H9 (cell line): ENCODE results near the gene PVALB. TPM values are rescaled to one million over a fixed set of nuclear protein-coding genes. Genes with fewer than 3 reads are reported as not detected.

Experiments
- DNase-seq: peaks from one replicate; pipeline ENCODE4 v3.0.0-alpha.2; 2017
- H2AFZ ChIP-seq: one replicate; pipeline ENCODE4 v1.6.1; 2013; ENCODE audit warnings: mild to moderate bottlenecking, low read length, control low read depth, moderate library complexity
- H2AK5ac ChIP-seq: 2 replicates; pipeline ENCODE4 v1.6.1; 2013; ENCODE audit warnings: low read length, control low read depth, mixed read lengths; ENCODE audit not compliant: insufficient read length
- H2BK120ac ChIP-seq: one replicate; pipeline ENCODE4 v1.6.1; 2013; ENCODE audit warnings: low read depth, mild to moderate bottlenecking, low read length, control low read depth, inconsistent platforms; ENCODE audit not compliant: poor library complexity, severe bottlenecking
- H2BK12ac ChIP-seq: 2 replicates; pipeline ENCODE4 v1.6.1; 2013; ENCODE audit warnings: low read length, control low read depth, mixed read lengths, low read depth; ENCODE audit not compliant: insufficient read length
- H2BK15ac ChIP-seq: 2 replicates; pipeline ENCODE4 v1.6.1; 2013; ENCODE audit warnings: low read depth, low read length, control low read depth
- H2BK20ac ChIP-seq: one replicate; pipeline ENCODE4 v1.6.1; 2013; ENCODE audit warnings: low read depth, mild to moderate bottlenecking, low read length, control low read depth, inconsistent platforms; ENCODE audit not compliant: poor library complexity, severe bottlenecking
- H2BK5ac ChIP-seq: 2 replicates; pipeline ENCODE4 v1.6.1; 2013; ENCODE audit warnings: low read length, control low read depth, mixed read lengths; ENCODE audit not compliant: insufficient read length
- H3K14ac ChIP-seq: 2 replicates; pipeline ENCODE4 v1.6.1; 2013; ENCODE audit warnings: low read length, control low read depth; ENCODE audit not compliant: insufficient read depth
- H3K18ac ChIP-seq: 2 replicates; pipeline ENCODE4 v1.6.1; 2013; ENCODE audit warnings: low read depth, mild to moderate bottlenecking, mixed read lengths, low read length, control low read depth; ENCODE audit not compliant: insufficient read length
- H3K23ac ChIP-seq: 2 replicates; pipeline ENCODE4 v1.6.1; 2013; ENCODE audit warnings: low read length, control low read depth, mixed read lengths, low read depth; ENCODE audit not compliant: insufficient read length
- H3K23me2 ChIP-seq: 2 replicates; pipeline ENCODE4 v1.6.1; 2013; ENCODE audit warnings: low read depth, mild to moderate bottlenecking, mixed read lengths, low read length, control low read depth; ENCODE audit not compliant: insufficient read length, poor library complexity, severe bottlenecking
- H3K27ac ChIP-seq: 2 replicates; pipeline ENCODE4 v1.5.1; 2013; ENCODE audit warnings: low read length, control low read depth, mixed read lengths, low read depth; ENCODE audit not compliant: insufficient read length
- H3K27me3 ChIP-seq: 2 replicates; pipeline ENCODE4 v1.6.1; 2013; ENCODE audit warnings: low read length, control low read depth, inconsistent platforms; ENCODE audit not compliant: insufficient read depth
- H3K4ac ChIP-seq: 2 replicates; pipeline ENCODE4 v1.6.1; 2013; ENCODE audit warnings: low read depth, mild to moderate bottlenecking, control low read depth, inconsistent platforms, low read length, moderate library complexity
- H3K4me1 ChIP-seq: 2 replicates; pipeline ENCODE4 v1.6.1; 2013; ENCODE audit warnings: low read length, control low read depth, inconsistent platforms; ENCODE audit not compliant: insufficient read depth
- H3K4me2 ChIP-seq: 2 replicates; pipeline ENCODE4 v1.6.1; 2013; ENCODE audit warnings: low read length, control low read depth, mixed read lengths; ENCODE audit not compliant: insufficient read length, insufficient read depth
- H3K56ac ChIP-seq: 2 replicates; pipeline ENCODE4 v1.6.1; 2013; ENCODE audit warnings: low read depth, mild to moderate bottlenecking, mixed read lengths, low read length, control low read depth; ENCODE audit not compliant: insufficient read length
- H3K79me1 ChIP-seq: 2 replicates; pipeline ENCODE4 v1.6.1; 2013; ENCODE audit warnings: low read depth, mild to moderate bottlenecking, moderate library complexity, low read length, control low read depth, inconsistent platforms; ENCODE audit not compliant: insufficient read depth, poor library complexity, severe bottlenecking
- H3K79me2 ChIP-seq: 2 replicates; pipeline ENCODE4 v1.6.1; 2013; ENCODE audit warnings: low read length, control low read depth, inconsistent platforms; ENCODE audit not compliant: insufficient read depth
- H3K9ac ChIP-seq: 2 replicates; pipeline ENCODE4 v1.6.1; 2013; ENCODE audit warnings: low read length, control low read depth, mixed read lengths; ENCODE audit not compliant: insufficient read length; ENCODE audit errors: extremely low read depth
- H3K9me3 ChIP-seq: one replicate; pipeline ENCODE4 v1.6.1; 2013; ENCODE audit warnings: low read depth, low read length, inconsistent platforms; ENCODE audit not compliant: control insufficient read depth
- H3T11ph ChIP-seq: one replicate; pipeline ENCODE4 v1.6.1; 2013; ENCODE audit warnings: mild to moderate bottlenecking, low read length, control low read depth, inconsistent platforms
- H4K20me1 ChIP-seq: one replicate; pipeline ENCODE4 v1.6.1; 2013; ENCODE audit not compliant: control insufficient read depth, insufficient read length, insufficient read depth
- H4K5ac ChIP-seq: 2 replicates; pipeline ENCODE4 v1.6.1; 2013; ENCODE audit warnings: low read depth, mild to moderate bottlenecking, mixed read lengths, low read length, control low read depth; ENCODE audit not compliant: insufficient read length
- H4K8ac ChIP-seq: replicated peaks from 2 replicates; pipeline ENCODE4 v1.6.1; 2013; ENCODE audit warnings: low read length, control low read depth, mixed read lengths, low read depth; ENCODE audit not compliant: insufficient read length
- H4K91ac ChIP-seq: 2 replicates; pipeline ENCODE4 v1.6.1; 2013; ENCODE audit warnings: low read depth, mild to moderate bottlenecking, moderate library complexity, mixed read lengths, low read length, control low read depth; ENCODE audit not compliant: insufficient read length
- H3K27ac Mint-ChIP-seq, 3 experiments: 2 replicates in 2 of 3; 3 replicates in 1 of 3; pipeline ENCODE4 v1.8.0; 2020 to 2021; ENCODE audit warnings: mixed read lengths in 3 of 3, mild to moderate bottlenecking in 1 of 3, moderate library complexity in 1 of 3
- H3K27me3 Mint-ChIP-seq: 2 replicates; pipeline ENCODE4 v1.8.0; 2021; ENCODE audit warnings: low read depth, mild to moderate bottlenecking, moderate library complexity, mixed read lengths
- H3K36me3 Mint-ChIP-seq, 3 experiments: 2 replicates in 2 of 3; 3 replicates in 1 of 3; pipeline ENCODE4 v1.8.0; 2020 to 2021; ENCODE audit warnings: low read depth in 3 of 3, mixed read lengths in 3 of 3; ENCODE audit not compliant: insufficient read depth in 1 of 3
- H3K4me1 Mint-ChIP-seq, 2 experiments: 2 replicates each; pipeline ENCODE4 v1.8.0; 2020; ENCODE audit warnings: mixed read lengths in 2 of 2
- H3K4me3 Mint-ChIP-seq, 2 experiments: 2 replicates in 1 of 2; 3 replicates in 1 of 2; pipeline ENCODE4 v1.8.0; 2020 to 2021; ENCODE audit warnings: mild to moderate bottlenecking in 2 of 2, mixed read lengths in 2 of 2, moderate library complexity in 1 of 2
- H3K9me3 Mint-ChIP-seq, 2 experiments: 2 replicates in 1 of 2; 3 replicates in 1 of 2; pipeline ENCODE4 v1.8.0; 2020; ENCODE audit warnings: mild to moderate bottlenecking in 2 of 2, mixed read lengths in 2 of 2, moderate library complexity in 1 of 2
- WGBS: extraction: QIAGEN DNeasy Blood & Tissue Kit; methylation state at CpG from one replicate; pipeline ENCODE4 v1.1.7; 2013; ENCODE audit warnings: missing lambda C conversion rate, low lambda C conversion rate, mixed read lengths; ENCODE audit not compliant: insufficient read length; ENCODE audit errors: extremely low coverage; 5-methylcytosine and 5-hydroxymethylcytosine counted together
- total RNA-seq: library from RNA; stranded (reverse); gene quantifications from 2 replicates; pipeline ENCODE4 v1.2.1, GENCODE V29; 2021
- TF ChIP-seq, protein P1 (sequence below): fragments of 200-600 bp; sonication (generic); conservative IDR thresholded peaks from 3 replicates; pipeline ENCODE4 v1.8.0; 2021; ENCODE audit warnings: antibody characterized with exemption, mild to moderate bottlenecking

The PVALB gene
- total RNA-seq, 1 experiment from 2014 or later = 2.7 TPM

DNA sequence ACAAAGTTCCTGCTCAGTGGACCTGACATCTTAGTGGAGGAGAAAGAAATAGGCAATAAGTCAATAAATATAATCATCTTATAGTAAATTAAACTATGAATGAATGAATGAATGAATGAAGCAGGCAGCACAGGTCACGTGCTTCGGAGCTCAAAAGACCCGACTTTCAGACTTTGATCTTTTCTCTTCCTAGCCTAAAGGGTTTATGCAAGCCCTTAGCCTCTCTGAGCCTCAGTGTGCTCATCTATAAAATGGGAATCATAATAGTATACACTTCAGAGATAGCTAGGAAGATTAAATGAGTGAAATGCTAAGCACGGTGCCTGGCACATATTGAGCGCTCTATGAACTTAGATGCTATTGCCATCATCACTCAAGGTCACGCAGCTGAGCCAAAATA lies 7.5 kb downstream of the PVALB start:
- Histone ChIP-seq H3K18ac (no peak overlapping the region), H2BK5ac (no peak overlapping the region), H4K5ac (no peak overlapping the region), H2AK5ac (no peak overlapping the region), H3K27me3 (no peaks in the 10 kb centered on the region), H3K79me1 (no peaks in the 10 kb centered on the region), H3K14ac (no peak overlapping the region), H2BK15ac (no peak overlapping the region), H2BK20ac (no peak overlapping the region), H4K91ac (no peak overlapping the region), H3K9me3 (no peaks in the 10 kb centered on the region), H3K4me1 (no peaks in the 10 kb centered on the region), H3K23ac (no peak overlapping the region), H2AFZ (no peak overlapping the region), H3K4ac (no peak overlapping the region), H3K9ac (no peak overlapping the region), H4K8ac (no peak overlapping the region), H3T11ph (no peak overlapping the region), H2BK12ac (no peak overlapping the region), H4K20me1 (no peaks in the 10 kb centered on the region), H3K23me2 (no peaks in the 10 kb centered on the region), H3K79me2 (no peaks in the 10 kb centered on the region), H3K56ac (no peak overlapping the region), H2BK120ac (no peak overlapping the region), H3K4me2 (no peak overlapping the region), H3K27ac (no peak overlapping the region)
- Mint-ChIP-seq H3K9me3 (no peaks in the 10 kb centered on the region), H3K4me1 (peaks cover 20 to 35% of the 10 kb centered on the region in 2 experiments), H3K4me3 (no peak overlapping the region), H3K27ac (no peak overlapping the region), H3K27me3 (peaks cover 30% of the 10 kb centered on the region), H3K36me3 (no peaks in the 10 kb centered on the region)
- WGBS = no CpG with 5 or more reads among the region's 6 CpGs
- no peak for DNase-seq
- TF ChIP-seq, protein P1, sequence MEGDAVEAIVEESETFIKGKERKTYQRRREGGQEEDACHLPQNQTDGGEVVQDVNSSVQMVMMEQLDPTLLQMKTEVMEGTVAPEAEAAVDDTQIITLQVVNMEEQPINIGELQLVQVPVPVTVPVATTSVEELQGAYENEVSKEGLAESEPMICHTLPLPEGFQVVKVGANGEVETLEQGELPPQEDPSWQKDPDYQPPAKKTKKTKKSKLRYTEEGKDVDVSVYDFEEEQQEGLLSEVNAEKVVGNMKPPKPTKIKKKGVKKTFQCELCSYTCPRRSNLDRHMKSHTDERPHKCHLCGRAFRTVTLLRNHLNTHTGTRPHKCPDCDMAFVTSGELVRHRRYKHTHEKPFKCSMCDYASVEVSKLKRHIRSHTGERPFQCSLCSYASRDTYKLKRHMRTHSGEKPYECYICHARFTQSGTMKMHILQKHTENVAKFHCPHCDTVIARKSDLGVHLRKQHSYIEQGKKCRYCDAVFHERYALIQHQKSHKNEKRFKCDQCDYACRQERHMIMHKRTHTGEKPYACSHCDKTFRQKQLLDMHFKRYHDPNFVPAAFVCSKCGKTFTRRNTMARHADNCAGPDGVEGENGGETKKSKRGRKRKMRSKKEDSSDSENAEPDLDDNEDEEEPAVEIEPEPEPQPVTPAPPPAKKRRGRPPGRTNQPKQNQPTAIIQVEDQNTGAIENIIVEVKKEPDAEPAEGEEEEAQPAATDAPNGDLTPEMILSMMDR = no peak
